ENCODE measurements around the gene HLCS.

The HLCS gene

GRCh38 chr21:36839735-36840134 is 126.7 kb downstream of the HLCS start:
- no peak overlapping the region for H3K4me2 ChIP-seq (ENCODE audit: low read depth, low read length, poor library complexity, severe bottlenecking)
- H3F3A ChIP-seq (ENCODE audit: low read depth) = no peaks in the 10 kb centered on the region
- TF ChIP-seq CTCF (conservative IDR thresholded peaks at IDR 0.05; ENCODE audit: low read length) (no peak), EZH2phosphoT487 (IDR thresholded peaks at IDR 0.05; ENCODE audit: borderline replicate concordance) (no peak)
- H4K20me1 ChIP-seq (ENCODE audit: insufficient read depth, low read length, poor library complexity, severe bottlenecking) = no peaks in the 10 kb centered on the region
- no peaks in the 10 kb centered on the region for H3K36me3 ChIP-seq (ENCODE audit: insufficient read depth, low read length)
- no peak overlapping the region for H3K4me3 ChIP-seq (ENCODE audit: low read length, poor library complexity, severe bottlenecking)
- H3K9me2 ChIP-seq (replicated peaks; ENCODE audit: low read depth, low read length) = no peaks in the 10 kb centered on the region
- H2AFZ ChIP-seq (ENCODE audit: low read length) = no peak overlapping the region
- H3K27me3 ChIP-seq (ENCODE audit: insufficient read depth, low read length, poor library complexity, severe bottlenecking) = no peaks in the 10 kb centered on the region
- H3K4me1 ChIP-seq (ENCODE audit: insufficient read depth, low read length, poor library complexity, severe bottlenecking) = peaks cover 4% of the 10 kb centered on the region
- no peaks in the 10 kb centered on the region for H3K79me2 ChIP-seq (ENCODE audit: insufficient read depth, low read length)
- no peaks in the 10 kb centered on the region for H3K9me3 ChIP-seq (ENCODE audit: insufficient read depth, low read depth, low read length)
- no peak overlapping the region for H3K9ac ChIP-seq (ENCODE audit: low read depth, low read length, poor library complexity, severe bottlenecking)

DNA sequence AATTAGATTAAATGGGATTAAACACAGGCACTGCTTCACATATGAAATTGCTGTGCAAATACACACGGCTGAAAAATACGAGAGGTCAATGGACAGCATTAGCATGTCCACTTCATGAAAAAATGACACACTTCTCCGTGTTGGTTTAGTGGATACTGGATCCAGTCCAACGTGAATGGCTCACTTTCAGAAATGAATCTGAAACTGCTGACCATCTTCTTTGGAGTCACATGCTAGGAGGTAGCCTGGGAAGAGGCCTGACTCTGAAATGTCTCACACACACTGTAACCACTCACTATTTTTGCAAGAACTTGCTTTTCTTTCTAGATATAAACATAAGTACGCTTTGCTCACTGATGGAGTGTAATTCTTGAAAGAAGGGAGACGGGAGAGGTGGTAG is 127.3 kb downstream of the HLCS start:
- H4K20me1 ChIP-seq (ENCODE audit: insufficient read depth, low read length, poor library complexity, severe bottlenecking) = no peaks in the 10 kb centered on the region
- no peak overlapping the region for H3K4me2 ChIP-seq (ENCODE audit: low read depth, low read length, poor library complexity, severe bottlenecking)
- TF ChIP-seq EZH2phosphoT487 (IDR thresholded peaks at IDR 0.05; ENCODE audit: borderline replicate concordance) (no peak), CTCF (conservative IDR thresholded peaks at IDR 0.05; ENCODE audit: low read length) (no peak)
- no peaks in the 10 kb centered on the region for H3F3A ChIP-seq (ENCODE audit: low read depth)
- H3K9ac ChIP-seq (ENCODE audit: low read depth, low read length, poor library complexity, severe bottlenecking) = no peak overlapping the region
- H3K9me2 ChIP-seq (replicated peaks; ENCODE audit: low read depth, low read length) = no peaks in the 10 kb centered on the region
- no peaks in the 10 kb centered on the region for H3K27me3 ChIP-seq (ENCODE audit: insufficient read depth, low read length, poor library complexity, severe bottlenecking)
- no peaks in the 10 kb centered on the region for H3K36me3 ChIP-seq (ENCODE audit: insufficient read depth, low read length)
- no peaks in the 10 kb centered on the region for H3K9me3 ChIP-seq (ENCODE audit: insufficient read depth, low read depth, low read length)
- H3K4me1 ChIP-seq (ENCODE audit: insufficient read depth, low read length, poor library complexity, severe bottlenecking) = no peaks in the 10 kb centered on the region
- H3K4me3 ChIP-seq (ENCODE audit: low read length, poor library complexity, severe bottlenecking) = no peak overlapping the region
- H3K79me2 ChIP-seq (ENCODE audit: insufficient read depth, low read length) = no peaks in the 10 kb centered on the region
- H2AFZ ChIP-seq (ENCODE audit: low read length) = no peak overlapping the region

DNA sequence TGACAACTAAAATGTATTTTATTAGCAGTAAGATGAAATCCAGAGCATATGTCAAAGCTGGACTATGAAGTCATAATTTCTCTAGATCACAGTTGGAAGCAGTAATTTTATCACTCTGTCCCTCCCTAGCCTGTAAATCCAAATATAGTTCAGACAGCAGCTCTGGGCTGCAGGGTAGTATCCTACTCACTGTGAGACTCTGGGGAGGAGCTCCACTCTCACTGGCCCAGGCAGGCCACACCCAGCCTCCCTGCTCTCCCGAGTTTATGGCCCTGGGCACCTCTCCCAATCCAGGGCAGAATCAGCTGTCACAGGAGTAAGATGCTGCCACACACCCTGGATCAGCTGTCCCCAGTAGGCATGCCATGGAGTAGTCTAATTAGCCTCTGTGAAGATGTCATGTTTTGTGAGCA is 131.1 kb downstream of the HLCS start:
- Histone ChIP-seq H3K9me2 (replicated peaks; ENCODE audit: low read depth, low read length) (no peaks in the 10 kb centered on the region), H3K4me3 (ENCODE audit: low read length, poor library complexity, severe bottlenecking) (no peak overlapping the region), H3K9me3 (ENCODE audit: insufficient read depth, low read depth, low read length) (no peaks in the 10 kb centered on the region), H3K4me1 (ENCODE audit: insufficient read depth, low read length, poor library complexity, severe bottlenecking) (peaks cover 14% of the 10 kb centered on the region), H3K9ac (ENCODE audit: low read depth, low read length, poor library complexity, severe bottlenecking) (no peak overlapping the region), H3K27me3 (ENCODE audit: insufficient read depth, low read length, poor library complexity, severe bottlenecking) (no peaks in the 10 kb centered on the region), H3K79me2 (ENCODE audit: insufficient read depth, low read length) (no peaks in the 10 kb centered on the region), H3K36me3 (ENCODE audit: insufficient read depth, low read length) (no peaks in the 10 kb centered on the region), H2AFZ (ENCODE audit: low read length) (no peak overlapping the region), H4K20me1 (ENCODE audit: insufficient read depth, low read length, poor library complexity, severe bottlenecking) (no peaks in the 10 kb centered on the region), H3F3A (ENCODE audit: low read depth) (no peaks in the 10 kb centered on the region), H3K4me2 (ENCODE audit: low read depth, low read length, poor library complexity, severe bottlenecking) (no peak overlapping the region)
- TF ChIP-seq CTCF (conservative IDR thresholded peaks at IDR 0.05; ENCODE audit: low read length) (no peak), EZH2phosphoT487 (IDR thresholded peaks at IDR 0.05; ENCODE audit: borderline replicate concordance) (no peak)

Measured in Loucy (cell line).